ENCODE data around the gene DLD. TPM values are rescaled to one million over a fixed set of nuclear protein-coding genes. Genes with fewer than 3 reads are reported as not detected.

The DLD gene
- total and polyA plus RNA-seq, 3 donors from 2014 or later, result 50.2 to 63.7 (median 57.3) TPM

DNA sequence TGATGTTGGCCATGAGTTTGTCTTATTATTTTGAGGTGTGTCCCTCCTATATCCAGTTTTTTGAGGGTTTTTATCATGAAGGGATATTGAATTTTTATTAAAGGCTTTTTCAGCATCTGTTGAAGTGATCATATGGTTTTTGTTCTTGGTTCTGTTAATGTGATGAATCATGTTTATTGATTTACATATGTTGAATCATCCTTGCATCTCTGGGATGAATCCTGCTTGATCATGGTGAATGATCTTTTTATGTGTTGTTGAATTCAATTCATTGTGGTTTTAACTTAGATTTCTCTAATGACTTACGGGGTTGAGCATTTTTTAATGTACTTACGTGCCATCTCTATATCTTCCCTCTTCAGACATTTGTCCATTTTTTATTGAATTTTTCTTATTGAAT lies 22.9 kb downstream of the DLD start:
- H3K36me3 ChIP-seq (ENCODE audit: low read depth, missing control alignments), result no peaks in the 10 kb centered on the region
- H3K4me1 ChIP-seq, result no peaks in the 10 kb centered on the region
- intact Hi-C loops (cut with DNase I; ENCODE audit: low total_unique reads), result no loop called here
- WGBS, 2 donors, result 93 to 99% methylated on average over 2 of the region's 2 CpGs
- DNase-seq, result no peak
- no peak overlapping the region for H3K27ac ChIP-seq
- TF ChIP-seq CTCF (IDR thresholded peaks at IDR 0.05) (no peak), POLR2A (IDR thresholded peaks at IDR 0.05) (no peak)
- H3K9me3 ChIP-seq, result no peaks in the 10 kb centered on the region
- no peaks in the 10 kb centered on the region for H3K27me3 ChIP-seq
- H3K4me3 ChIP-seq, result no peak overlapping the region

GRCh38 chr7:107914831-107915230 lies 23.8 kb downstream of the DLD start:
- TF ChIP-seq CTCF (IDR thresholded peaks at IDR 0.05), result no peak
- TF ChIP-seq POLR2A (IDR thresholded peaks at IDR 0.05), result no peak
- no peaks in the 10 kb centered on the region for H3K9me3 ChIP-seq
- no peak for DNase-seq
- no peaks in the 10 kb centered on the region for H3K4me1 ChIP-seq
- H3K27me3 ChIP-seq, result no peaks in the 10 kb centered on the region
- H3K4me3 ChIP-seq, result no peak overlapping the region
- no peak overlapping the region for H3K27ac ChIP-seq
- WGBS, 2 donors, result 46 to 65% methylated on average over 1 of the region's 1 CpG
- intact Hi-C loops (cut with DNase I; ENCODE audit: low total_unique reads), result no loop called here
- H3K36me3 ChIP-seq (ENCODE audit: low read depth, missing control alignments), result no peaks in the 10 kb centered on the region

- no peak overlapping the region for H3K27ac ChIP-seq
- H3K4me1 ChIP-seq, result no peaks in the 10 kb centered on the region
- no peaks in the 10 kb centered on the region for H3K36me3 ChIP-seq (ENCODE audit: low read depth, missing control alignments)
- no peaks in the 10 kb centered on the region for H3K9me3 ChIP-seq
- no peak overlapping the region for H3K4me3 ChIP-seq
- 93 to 97% methylated on average over 2 of the region's 2 CpGs for WGBS, 2 donors
- intact Hi-C loops (cut with DNase I; ENCODE audit: low total_unique reads), result no loop called here
- H3K27me3 ChIP-seq, result no peaks in the 10 kb centered on the region
- TF ChIP-seq CTCF (IDR thresholded peaks at IDR 0.05), result no peak
- no peak for TF ChIP-seq POLR2A (IDR thresholded peaks at IDR 0.05)
- no peak for DNase-seq
These were observed 24.6 kb downstream of the DLD start for GRCh38 chr7:107915541-107915940.

DNA sequence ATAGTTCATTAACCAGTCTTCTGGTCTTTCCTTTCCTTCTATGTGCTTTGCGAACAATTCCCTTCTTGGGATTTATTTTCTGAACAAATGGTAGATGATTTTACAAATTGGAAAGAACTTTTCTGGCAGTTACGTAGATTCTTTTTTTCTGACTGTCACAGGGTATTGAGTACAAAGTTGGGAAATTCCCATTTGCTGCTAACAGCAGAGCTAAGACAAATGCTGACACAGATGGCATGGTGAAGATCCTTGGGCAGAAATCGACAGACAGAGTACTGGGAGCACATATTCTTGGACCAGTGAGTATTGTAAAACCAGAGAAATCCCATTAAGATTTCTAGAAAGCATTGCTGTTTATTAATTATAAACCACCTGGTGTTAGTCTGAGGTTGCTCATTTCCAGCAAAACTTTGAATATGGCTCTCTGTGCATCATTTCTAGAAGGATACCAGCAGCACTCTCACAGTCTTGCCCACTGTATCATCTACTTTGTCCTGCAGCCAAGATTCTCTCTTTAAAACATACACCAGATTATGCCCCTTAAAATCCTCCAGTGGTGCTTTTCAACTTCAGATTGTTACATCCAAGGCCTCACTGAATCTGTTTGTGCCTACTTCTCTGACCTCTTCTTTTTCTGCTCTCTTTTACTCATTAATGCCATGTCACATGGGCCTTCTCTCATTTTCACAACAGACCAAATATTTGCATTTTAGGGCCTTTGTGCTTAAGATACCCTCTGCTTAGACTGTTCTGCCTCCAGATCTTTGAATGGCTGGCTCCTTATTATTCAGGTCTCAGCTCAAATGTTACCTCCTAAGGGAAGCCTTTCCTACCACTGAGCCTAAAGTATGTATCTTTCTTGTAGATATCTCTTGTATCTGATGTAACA lies 27.0 kb downstream of the DLD start:
- H3K27me3 ChIP-seq, result no peaks in the 10 kb centered on the region
- no peak overlapping the region for H3K4me3 ChIP-seq
- H3K9me3 ChIP-seq, result no peaks in the 10 kb centered on the region
- H3K36me3 ChIP-seq (ENCODE audit: low read depth, missing control alignments), result no peaks in the 10 kb centered on the region
- TF ChIP-seq CTCF (IDR thresholded peaks at IDR 0.05), result no peak
- no peak for TF ChIP-seq POLR2A (IDR thresholded peaks at IDR 0.05)
- intact Hi-C loops (cut with DNase I; ENCODE audit: low total_unique reads), result no loop called here
- no peak overlapping the region for H3K27ac ChIP-seq
- DNase-seq, result no peak
- WGBS, 2 donors, result 82 to 85% methylated on average over 3 of the region's 3 CpGs
- no peaks in the 10 kb centered on the region for H3K4me1 ChIP-seq

- H3K36me3 ChIP-seq (ENCODE audit: low read depth, missing control alignments), result no peaks in the 10 kb centered on the region
- whole genome bisulfite sequencing, 2 donors, result 95 to 98% methylated on average over 2 of the region's 2 CpGs
- H3K4me3 ChIP-seq, result no peak overlapping the region
- no peak for TF ChIP-seq POLR2A (IDR thresholded peaks at IDR 0.05)
- no peak for TF ChIP-seq CTCF (IDR thresholded peaks at IDR 0.05)
- no peaks in the 10 kb centered on the region for H3K4me1 ChIP-seq
- H3K27me3 ChIP-seq, result no peaks in the 10 kb centered on the region
- intact Hi-C loops (cut with DNase I; ENCODE audit: low total_unique reads), result no loop called here
- DNase-seq, result no peak
- no peaks in the 10 kb centered on the region for H3K9me3 ChIP-seq
- no peak overlapping the region for H3K27ac ChIP-seq
These were observed 28.0 kb downstream of the DLD start for GRCh38 chr7:107918948-107919347.

Data from testis (tissue), 3 donors.